OCI-LY1 (cell line): ENCODE results near the gene ANKRD66.

Experiments
- EZH2 ChIP-seq: fragments of 200-600 bp; sonication (generic), shearing (Covaris generic); IDR thresholded peaks from 2 replicates; pipeline ENCODE4 v1.8.0; 2017; ENCODE audit warnings: borderline replicate concordance, mixed run types, mild to moderate bottlenecking, antibody characterized with exemption, low read length, moderate library complexity, mixed read lengths
- TF ChIP-seq, protein P1 (sequence below): fragments of 200-600 bp; sonication (generic), shearing (Covaris generic); IDR thresholded peaks from 2 replicates; pipeline ENCODE4 v1.5.1; 2017; ENCODE audit warnings: mild to moderate bottlenecking, antibody characterized with exemption, low read length, moderate library complexity, mixed read lengths

DNA sequence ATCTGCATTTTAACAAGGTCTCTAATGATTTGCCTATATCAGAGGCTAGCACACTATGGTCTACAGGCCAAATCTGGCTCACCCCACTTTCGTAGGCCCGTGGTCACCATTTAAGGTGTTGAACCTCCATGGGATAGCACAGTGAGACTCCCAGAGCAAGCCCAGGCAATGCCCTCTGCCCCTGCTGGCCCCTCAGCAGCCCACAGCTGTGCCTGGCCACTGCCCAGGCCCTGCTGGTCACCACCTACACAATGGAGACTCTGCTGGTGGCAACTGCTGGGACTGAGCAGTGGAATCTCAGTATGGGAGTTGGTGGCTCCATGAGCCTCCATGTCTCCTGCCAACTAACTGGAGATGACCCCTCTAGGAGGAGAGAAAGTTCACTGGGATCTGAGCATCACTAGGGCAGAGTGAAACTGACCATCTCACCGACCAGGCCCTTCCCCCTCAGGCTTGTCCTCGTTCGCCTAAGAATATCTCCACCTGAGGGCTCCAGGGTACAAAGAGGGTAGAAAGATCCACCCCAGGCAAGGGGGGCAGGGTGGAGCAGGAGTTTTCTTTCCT lies 2.3 kb downstream of the ANKRD66 start:
- TF ChIP-seq, protein P1, sequence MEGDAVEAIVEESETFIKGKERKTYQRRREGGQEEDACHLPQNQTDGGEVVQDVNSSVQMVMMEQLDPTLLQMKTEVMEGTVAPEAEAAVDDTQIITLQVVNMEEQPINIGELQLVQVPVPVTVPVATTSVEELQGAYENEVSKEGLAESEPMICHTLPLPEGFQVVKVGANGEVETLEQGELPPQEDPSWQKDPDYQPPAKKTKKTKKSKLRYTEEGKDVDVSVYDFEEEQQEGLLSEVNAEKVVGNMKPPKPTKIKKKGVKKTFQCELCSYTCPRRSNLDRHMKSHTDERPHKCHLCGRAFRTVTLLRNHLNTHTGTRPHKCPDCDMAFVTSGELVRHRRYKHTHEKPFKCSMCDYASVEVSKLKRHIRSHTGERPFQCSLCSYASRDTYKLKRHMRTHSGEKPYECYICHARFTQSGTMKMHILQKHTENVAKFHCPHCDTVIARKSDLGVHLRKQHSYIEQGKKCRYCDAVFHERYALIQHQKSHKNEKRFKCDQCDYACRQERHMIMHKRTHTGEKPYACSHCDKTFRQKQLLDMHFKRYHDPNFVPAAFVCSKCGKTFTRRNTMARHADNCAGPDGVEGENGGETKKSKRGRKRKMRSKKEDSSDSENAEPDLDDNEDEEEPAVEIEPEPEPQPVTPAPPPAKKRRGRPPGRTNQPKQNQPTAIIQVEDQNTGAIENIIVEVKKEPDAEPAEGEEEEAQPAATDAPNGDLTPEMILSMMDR, result no peak
- no peak for TF ChIP-seq EZH2
